Endothelial cell of umbilical vein (primary cell): ENCODE data around the gene TSN. TPM values are rescaled to one million over a fixed set of nuclear protein-coding genes. Genes with fewer than 3 reads are reported as not detected.

Source experiments
- BruUV-seq: library from RNA; stranded (reverse); fragments of 400-500 nt; replicated peaks from 2 replicates; lab custom pipeline; 2021; lab: Mats Ljungman, UMichigan
- CTCF ChIA-PET: fragments of 300-600, 350-600 bp; sonication (Branson Sonifier 250); formaldehyde crosslinking; loops from one replicate; lab custom pipeline; 2021; ENCODE audit warnings: antibody characterized with exemption, inconsistent platforms; lab: Charles Lee
- POLR2A ChIA-PET: fragments of 300-600, 350-600 bp; sonication (Branson Sonifier 250); formaldehyde crosslinking; loops from one replicate; lab custom pipeline; 2021; ENCODE audit warnings: antibody characterized with exemption, inconsistent platforms; lab: Charles Lee
- DNase-seq: peaks from one replicate; pipeline ENCODE4 v3.0.0-alpha.2; 2011; ENCODE audit warnings: low read depth, low spot score
- FAIRE-seq: peaks from 2 replicates; lab custom pipeline; 2011; peaks lifted over from hg19 to GRCh38; lab: Jason Lieb, UNC
- H2AFZ ChIP-seq: 2 replicates; pipeline ENCODE4 v1.6.0; 2012; ENCODE audit warnings: low read depth, low read length, control low read depth, inconsistent platforms
- H3K27ac ChIP-seq: 2 replicates; pipeline ENCODE4 v1.5.1; 2011; ENCODE audit warnings: low read depth, mild to moderate bottlenecking, control low read depth, low read length, moderate library complexity; ENCODE audit not compliant: insufficient read depth
- H3K27me3 ChIP-seq, 2 experiments: 2 replicates each; pipeline versions ENCODE4 v1.6.0 to v1.6.1; 2011; ENCODE audit warnings: low read length in 2 of 2, mixed read lengths in 1 of 2; ENCODE audit not compliant: control insufficient read depth in 2 of 2, insufficient read depth in 2 of 2
- H3K36me3 ChIP-seq, 2 experiments: 2 replicates in 1 of 2; 3 replicates in 1 of 2; pipeline ENCODE4 v1.5.1; 2011; ENCODE audit warnings: low read length in 2 of 2, mild to moderate bottlenecking in 1 of 2, moderate library complexity in 1 of 2; ENCODE audit not compliant: control insufficient read depth in 2 of 2, insufficient read depth in 2 of 2; ENCODE audit errors: extremely low read depth in 1 of 2
- H3K4me1 ChIP-seq: 3 replicates; pipeline ENCODE4 v1.5.1; 2011; ENCODE audit warnings: mild to moderate bottlenecking, low read length; ENCODE audit not compliant: control insufficient read depth, insufficient read depth; ENCODE audit errors: extremely low read depth
- H3K4me2 ChIP-seq: 2 replicates; pipeline ENCODE4 v1.6.1; 2011; ENCODE audit warnings: low read length, control low read depth, mixed read lengths; ENCODE audit not compliant: insufficient read depth
- H3K4me3 ChIP-seq, 3 experiments: fragments of 200-600 bp in 1 of 3; sonication (generic), shearing (Covaris generic) in 1 of 3; replicated peaks in 1 of 3; 2 replicates each; pipeline ENCODE4 v1.5.1; 2011 to 2016; ENCODE audit warnings: control low read depth in 3 of 3, low read length in 3 of 3, mild to moderate bottlenecking in 2 of 3, inconsistent platforms in 1 of 3, low read depth in 1 of 3, moderate library complexity in 1 of 3; ENCODE audit not compliant: insufficient read depth in 1 of 3
- H3K79me2 ChIP-seq: 2 replicates; pipeline ENCODE4 v1.6.0; 2012; ENCODE audit warnings: low read length, inconsistent platforms; ENCODE audit not compliant: control insufficient read depth, insufficient read depth
- H3K9ac ChIP-seq: replicated peaks from 2 replicates; pipeline ENCODE3; 2011; ENCODE audit warnings: low read length, control low read depth; ENCODE audit not compliant: insufficient read depth; ENCODE audit errors: extremely low read depth
- H3K9me1 ChIP-seq: replicated peaks from 3 replicates; pipeline ENCODE4 v1.6.0; 2011; ENCODE audit warnings: mild to moderate bottlenecking, low read length; ENCODE audit not compliant: control insufficient read depth, insufficient read depth; ENCODE audit errors: extremely low read depth
- H3K9me3 ChIP-seq: replicated peaks from 2 replicates; pipeline ENCODE4 v1.5.1; 2012; ENCODE audit warnings: low read length, inconsistent platforms; ENCODE audit not compliant: control insufficient read depth, insufficient read depth
- H4K20me1 ChIP-seq: replicated peaks from 2 replicates; pipeline ENCODE3; 2011; ENCODE audit warnings: mild to moderate bottlenecking, low read length; ENCODE audit not compliant: control insufficient read depth, insufficient read depth; ENCODE audit errors: extremely low read depth
- EZH2 ChIP-seq: IDR thresholded peaks from 2 replicates; pipeline ENCODE4 v1.6.1; 2012; ENCODE audit warnings: borderline replicate concordance, low read depth, mild to moderate bottlenecking, moderate library complexity, low read length, inconsistent platforms; ENCODE audit not compliant: severe bottlenecking
- FOS ChIP-seq: IDR thresholded peaks from 2 replicates; pipeline ENCODE4 v1.6.1; 2011; ENCODE audit warnings: mild to moderate bottlenecking, low read length, moderate library complexity, borderline replicate concordance; ENCODE audit not compliant: insufficient read depth
- JUN ChIP-seq: IDR thresholded peaks from 2 replicates; pipeline ENCODE4 v1.6.1; 2011; ENCODE audit warnings: borderline replicate concordance, low read depth; ENCODE audit not compliant: insufficient read length, insufficient read depth
- POLR2A ChIP-seq: IDR thresholded peaks from 2 replicates; pipeline ENCODE4 v1.6.1; 2012; ENCODE audit warnings: low read depth, mild to moderate bottlenecking, control low read depth, low read length
- POLR2AphosphoS5 ChIP-seq: IDR thresholded peaks from 2 replicates; pipeline ENCODE4 v1.6.1; 2012; ENCODE audit warnings: low read depth, mild to moderate bottlenecking, control low read depth, low read length, moderate library complexity; ENCODE audit not compliant: insufficient read depth
- dilution Hi-C: fragments of 300-500 bp; cut with MboI; formaldehyde crosslinking; loops from one replicate; pipeline ENCODE4 v1.15.0; 2019; ENCODE audit warnings: low sequenced_read_pairs; ENCODE audit not compliant: extremely low pct_ligation_motif_present
- intact Hi-C: fragments of 100-400 bp; cut with micrococcal nuclease; formaldehyde crosslinking; loops from one replicate; pipeline ENCODE4 v1.10.0; 2022
- polyA plus RNA-seq, 4 experiments: library from polyadenylated mRNA; depleted of rRNA in 3 of 4; stranded (reverse) in 3 of 4; unstranded in 1 of 4; fragments of >200 nt; gene quantifications; 2 replicates each; pipeline versions ENCODE4 v1.2.1 to v1.2.3, GENCODE V29; 2011 to 2012; ENCODE audit warnings: missing spikeins in 1 of 4
- total RNA-seq: library from RNA; stranded (reverse); gene quantifications from 2 replicates; pipeline ENCODE4 v1.2.3, GENCODE V29; 2021
- TF ChIP-seq, protein P1 (sequence below): IDR thresholded peaks from 2 replicates; pipeline ENCODE4 v1.6.1; 2011; ENCODE audit not compliant: insufficient read depth, insufficient read length
- TF ChIP-seq, protein P2 (sequence below), 2 donors: IDR thresholded peaks; 1 replicate in 1 of 2; 2 replicates in 1 of 2; pipeline ENCODE4 v1.5.1; 2011; ENCODE audit warnings: low read length in 2 of 2, mild to moderate bottlenecking in 2 of 2, moderate library complexity in 2 of 2, control low read depth in 1 of 2, inconsistent platforms in 1 of 2, low read depth in 1 of 2; ENCODE audit not compliant: insufficient read depth in 1 of 2; ENCODE audit errors: extremely low read depth in 1 of 2

Gene TSN
- total and polyA plus RNA-seq, 2 donors (not counting 3 experiments of a cell fraction or from before 2014, with no cell fraction given) = 33.2 to 76.1 TPM

DNA sequence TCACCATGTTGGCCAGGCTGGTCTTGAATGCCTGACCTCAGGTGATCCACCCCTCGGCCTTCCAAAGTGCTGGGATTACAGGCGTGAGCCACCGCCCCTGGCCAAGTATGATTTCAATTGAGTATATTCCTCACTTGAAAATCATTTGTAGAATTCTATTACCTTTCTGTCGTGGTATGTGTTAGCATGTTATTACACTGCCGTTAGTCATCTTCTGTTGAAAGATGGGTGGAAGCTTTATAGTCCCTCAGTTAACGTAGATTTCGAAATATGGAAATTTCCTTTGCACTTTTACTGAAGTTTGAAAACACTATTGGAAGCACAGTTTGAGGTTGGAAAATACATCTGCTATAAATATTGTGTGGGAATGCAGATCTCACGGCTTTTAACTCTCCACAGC, 33.5 kb upstream of the TSN start:
- intact Hi-C loops (no loop called here), dilution Hi-C loops (no loop called here)
- CTCF ChIA-PET = interaction anchor here (1.3 to 5.7 kb wide), 2 partner anchors 191 to 627 kb away, joined by 3 to 68 read pairs; partner anchors contain the start of gene RNU4ATAC
- H3K9me1 ChIP-seq = no peaks in the 10 kb centered on the region
- H3K4me1 ChIP-seq = no peaks in the 10 kb centered on the region
- POLR2A ChIA-PET = no interaction called here
- no peaks in the 10 kb centered on the region for H4K20me1 ChIP-seq
- DNase-seq = no peak
- FAIRE-seq = no peak
- no peak overlapping the region for H3K27ac ChIP-seq
- BruUV-seq = no TSS peak
- H3K4me2 ChIP-seq = no peak overlapping the region
- H2AFZ ChIP-seq = no peak overlapping the region
- H3K9me3 ChIP-seq = no peaks in the 10 kb centered on the region
- TF ChIP-seq POLR2AphosphoS5 = no peak
- no peak for TF ChIP-seq FOS
- TF ChIP-seq, protein P1, sequence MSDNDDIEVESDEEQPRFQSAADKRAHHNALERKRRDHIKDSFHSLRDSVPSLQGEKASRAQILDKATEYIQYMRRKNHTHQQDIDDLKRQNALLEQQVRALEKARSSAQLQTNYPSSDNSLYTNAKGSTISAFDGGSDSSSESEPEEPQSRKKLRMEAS = no peak
- no peak for TF ChIP-seq JUN
- TF ChIP-seq, protein P2, sequence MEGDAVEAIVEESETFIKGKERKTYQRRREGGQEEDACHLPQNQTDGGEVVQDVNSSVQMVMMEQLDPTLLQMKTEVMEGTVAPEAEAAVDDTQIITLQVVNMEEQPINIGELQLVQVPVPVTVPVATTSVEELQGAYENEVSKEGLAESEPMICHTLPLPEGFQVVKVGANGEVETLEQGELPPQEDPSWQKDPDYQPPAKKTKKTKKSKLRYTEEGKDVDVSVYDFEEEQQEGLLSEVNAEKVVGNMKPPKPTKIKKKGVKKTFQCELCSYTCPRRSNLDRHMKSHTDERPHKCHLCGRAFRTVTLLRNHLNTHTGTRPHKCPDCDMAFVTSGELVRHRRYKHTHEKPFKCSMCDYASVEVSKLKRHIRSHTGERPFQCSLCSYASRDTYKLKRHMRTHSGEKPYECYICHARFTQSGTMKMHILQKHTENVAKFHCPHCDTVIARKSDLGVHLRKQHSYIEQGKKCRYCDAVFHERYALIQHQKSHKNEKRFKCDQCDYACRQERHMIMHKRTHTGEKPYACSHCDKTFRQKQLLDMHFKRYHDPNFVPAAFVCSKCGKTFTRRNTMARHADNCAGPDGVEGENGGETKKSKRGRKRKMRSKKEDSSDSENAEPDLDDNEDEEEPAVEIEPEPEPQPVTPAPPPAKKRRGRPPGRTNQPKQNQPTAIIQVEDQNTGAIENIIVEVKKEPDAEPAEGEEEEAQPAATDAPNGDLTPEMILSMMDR (IDR thresholded peaks at IDR 0.05; ENCODE audit: extremely low read depth in 1 of 2, insufficient read depth in 1 of 2, low read depth in 1 of 2, low read length in 2 of 2) = no peak
- no peak for TF ChIP-seq POLR2A
- TF ChIP-seq EZH2 = no peak
- H3K36me3 ChIP-seq = peaks cover 0 to 3% of the 10 kb centered on the region in 2 experiments
- no peaks in the 10 kb centered on the region for H3K27me3 ChIP-seq
- no peak overlapping the region for H3K9ac ChIP-seq
- H3K4me3 ChIP-seq = no peak overlapping the region
- no peaks in the 10 kb centered on the region for H3K79me2 ChIP-seq
